ENCODE data around the gene RDH5. TPM values are rescaled to one million over a fixed set of nuclear protein-coding genes. Genes with fewer than 3 reads are reported as not detected.

The RDH5 gene
- polyA plus RNA-seq, 12 donors, result 10.4 to 50.8 (median 38.0) TPM; not detected in 1

- DNase-seq, result no peak
These were observed 26.0 kb upstream of the RDH5 start for GRCh38 chr12:55694188-55694515.

- no peak for DNase-seq
These were observed 25.5 kb upstream of the RDH5 start for GRCh38 chr12:55694651-55695050.

- no peak for DNase-seq
These were observed 24.8 kb upstream of the RDH5 start for GRCh38 chr12:55695349-55695748.

- DNase-seq, result no peak
These were observed 24.1 kb upstream of the RDH5 start for GRCh38 chr12:55696141-55696540.

- no peak for DNase-seq
These were observed 23.3 kb upstream of the RDH5 start for GRCh38 chr12:55696796-55697462.

- DNase-seq, result no peak
These were observed 22.5 kb upstream of the RDH5 start for GRCh38 chr12:55697686-55698085.

- DNase-seq, result no peak
These were observed 21.8 kb upstream of the RDH5 start for GRCh38 chr12:55698241-55698955.

GRCh38 chr12:55698965-55699364, 21.2 kb upstream of the RDH5 start:
- DNase-seq, result no peak

GRCh38 chr12:55699471-55700055, 20.6 kb upstream of the RDH5 start:
- no peak for DNase-seq

- no peak for DNase-seq
These were observed 19.8 kb upstream of the RDH5 start for GRCh38 chr12:55700255-55701018.

GRCh38 chr12:55702861-55703260, 17.3 kb upstream of the RDH5 start:
- no peak for DNase-seq

GRCh38 chr12:55703288-55703687, 16.9 kb upstream of the RDH5 start:
- no peak for DNase-seq

GRCh38 chr12:55703901-55704761, 16.1 kb upstream of the RDH5 start:
- DNase-seq, result no peak

GRCh38 chr12:55704824-55705718, 15.1 kb upstream of the RDH5 start:
- DNase-seq, result no peak

GRCh38 chr12:55705782-55706402, 14.3 kb upstream of the RDH5 start:
- no peak for DNase-seq

GRCh38 chr12:55706568-55707218, 13.5 kb upstream of the RDH5 start:
- no peak for DNase-seq

GRCh38 chr12:55707219-55707671, 12.9 kb upstream of the RDH5 start:
- no peak for DNase-seq

- no peak for DNase-seq
These were observed 12.1 kb upstream of the RDH5 start, which contains the start of gene ITGA7 for GRCh38 chr12:55707841-55708694. Gene ITGA7 (minus strand): TSS chr12:55707904. CDS start chr12:55707682, 222 bp downstream.
